Psoas muscle (tissue), 8 donors: ENCODE data around the gene GSG1. TPM values are rescaled to one million over a fixed set of nuclear protein-coding genes. Genes with fewer than 3 reads are reported as not detected.
"Not testable (repeated sequence)": the region's sequence is repeated elsewhere in the genome, so short reads cannot be mapped to it uniquely, and the experiment has no call there.

ENCODE experiments used
- ATAC-seq, 4 donors: fragments of 200-7000 bp; cut with Tn5 transposase; one replicate each; pipeline ENCODE4 v1.9.1; 2020; ENCODE audit warnings: moderate library complexity in 3 of 4, mild to moderate bottlenecking in 2 of 4
- DNase-seq, 2 donors: peaks; one replicate each; pipeline ENCODE4 v3.0.0-alpha.2; 2020
- H3K27ac ChIP-seq: fragments of 200-600 bp; one replicate; pipeline ENCODE4 v1.8.0; 2022
- H3K27me3 ChIP-seq, 3 donors: fragments of 200-600 bp in 1 of 3; one replicate each; pipeline versions ENCODE4 v1.6.1 to v1.8.0; 2013 to 2022; ENCODE audit warnings: low read length in 2 of 3, mild to moderate bottlenecking in 2 of 3, moderate library complexity in 1 of 3; ENCODE audit not compliant: insufficient read depth in 3 of 3
- H3K36me3 ChIP-seq, 2 donors: fragments of 200-600 bp in 1 of 2; one replicate each; pipeline versions ENCODE4 v1.6.1 to v1.8.0; 2013 to 2022; ENCODE audit warnings: low read depth in 1 of 2, mild to moderate bottlenecking in 1 of 2, moderate library complexity in 1 of 2; ENCODE audit not compliant: insufficient read depth in 1 of 2
- H3K4me1 ChIP-seq: fragments of 200-600 bp; one replicate; pipeline ENCODE4 v1.8.0; 2022
- H3K4me3 ChIP-seq: fragments of 200-600 bp; one replicate; pipeline ENCODE4 v1.8.0; 2022; ENCODE audit warnings: mild to moderate bottlenecking
- H3K9me3 ChIP-seq: fragments of 200-600 bp; one replicate; pipeline ENCODE4 v1.8.0; 2022
- CTCF ChIP-seq: fragments of 200-600 bp; IDR thresholded peaks from one replicate; pipeline ENCODE4 v1.8.0; 2022; ENCODE audit warnings: antibody characterized with exemption
- WGBS, 3 donors: extraction: QIAGEN DNeasy Blood & Tissue Kit; methylation state at CpG; one replicate each; pipeline versions ENCODE4 v1.1.6 to v1.1.7; 2013; 5-methylcytosine and 5-hydroxymethylcytosine counted together
- intact Hi-C, 2 donors: fragments of 100-400 bp; cut with DNase I; formaldehyde crosslinking; loops; one replicate each; pipeline versions ENCODE4 v1.11.0 to v1.14.2; 2022
- polyA plus RNA-seq, 3 donors: library from polyadenylated mRNA; stranded (reverse); fragments of 200-250 nt; gene quantifications; one replicate each; pipeline ENCODE4 v1.2.3, GENCODE V29; 2013
- total RNA-seq, 4 donors: library from RNA; stranded (reverse); fragmentation: NEBNext Ultra II Directional in 2 of 4; extraction: Animal tissue kit (Norgen Biotek cat#: 25700) in 2 of 4; gene quantifications; one replicate each; pipeline versions ENCODE4 v1.2.1 to v1.2.4, GENCODE V29; 2021 to 2023
- donor health status: healthy with polysubstance abuse.
- donor health status: DM: no; HTN: no; CAD: no; lungs with moderate emphysema.
- donor health status: Bipolar disorder and iron deficiency.
- donor health status: healthy.
- donor health status: DM: yes; HTN: yes; CAD: no.
- donor health status: DM: no; HTN: no; CAD: no.
- donor health status: DM: no; HTN: no; CAD: no.
- donor health status: DM: yes; HTN: yes; CAD: no.

The GSG1 gene
- total and polyA plus RNA-seq, 7 donors: not detected

- Histone ChIP-seq H3K4me1 (no peaks in the 10 kb centered on the region), H3K9me3 (no peaks in the 10 kb centered on the region), H3K4me3 (no peak overlapping the region), H3K36me3 (no peaks in the 10 kb centered on the region), H3K27ac (no peak overlapping the region), H3K27me3 (no peaks in the 10 kb centered on the region)
- ATAC-seq (no peak), DNase-seq (no peak)
- intact Hi-C loops: no loop called here
- 85 to 87% (median 86%) methylated on average over 4 of the region's 4 CpGs for WGBS, 3 donors
- TF ChIP-seq CTCF: no peak
Measured at GRCh38 chr12:13038491-13039161, 64.8 kb downstream of the GSG1 start.

GRCh38 chr12:13036881-13037280, 66.6 kb downstream of the GSG1 start:
- Histone ChIP-seq H3K4me1 (no peaks in the 10 kb centered on the region), H3K36me3 (no peaks in the 10 kb centered on the region), H3K27me3 (no peaks in the 10 kb centered on the region), H3K4me3 (no peak overlapping the region), H3K9me3 (no peaks in the 10 kb centered on the region), H3K27ac (no peak overlapping the region)
- intact Hi-C loops: no loop called here
- TF ChIP-seq CTCF: no peak
- WGBS, 3 donors: 89 to 98% (median 91%) methylated on average over 3 of the region's 3 CpGs
- DNase-seq: no peak
- no peak for ATAC-seq

GRCh38 chr12:13035335-13035734, 68.1 kb downstream of the GSG1 start:
- WGBS, 3 donors: 69 to 81% (median 81%) methylated on average over 5 of the region's 5 CpGs
- ATAC-seq, H3K27ac ChIP-seq: not testable (repeated sequence)

More at GRCh38 chr12:13035335-13035734, 68.1 kb downstream of the GSG1 start:
- H3K36me3 ChIP-seq, intact Hi-C loops, H3K9me3 ChIP-seq, DNase-seq, H3K27me3 ChIP-seq, H3K4me3 ChIP-seq, H3K4me1 ChIP-seq: not testable (repeated sequence)

Other genes with a start within 250 kb of the GSG1 start
- gene GPRC5A, start 212.1 kb downstream of the GSG1 start, total RNA-seq: under 1 TPM; 0.28 to 0.99 (median 0.36) TPM
- gene GPRC5A, start 212.1 kb downstream of the GSG1 start, polyA plus RNA-seq: under 1 TPM; 0.09 to 0.10 (median 0.09) TPM
- gene GPRC5D, start 151.5 kb downstream of the GSG1 start, total RNA-seq: not detected
- not detected for gene GPRC5D, start 151.5 kb downstream of the GSG1 start, polyA plus RNA-seq
- gene HEBP1, start 103.4 kb downstream of the GSG1 start, total RNA-seq: 10 to 100 TPM; 27.0 to 39.3 (median 35.5) TPM
- gene HEBP1, start 103.4 kb downstream of the GSG1 start, polyA plus RNA-seq: 10 to 100 TPM; 19.4 to 38.4 (median 31.5) TPM
- 1 to 10 TPM; 2.1 to 4.0 (median 2.5) TPM for gene FAM234B, start 59.3 kb downstream of the GSG1 start, total RNA-seq
- gene FAM234B, start 59.3 kb downstream of the GSG1 start, polyA plus RNA-seq: 1 to 10 TPM in 2 of 3 donors, under 1 TPM in 1; 0.89 to 1.9 (median 1.8) TPM
- 100 to 1,000 TPM in 1 of 4 donors, 10 to 100 TPM in 3; 49.8 to 123 (median 74.1) TPM for gene EMP1, start 93.1 kb upstream of the GSG1 start, total RNA-seq
- 10 to 100 TPM; 11.0 to 28.3 (median 14.4) TPM for gene EMP1, start 93.1 kb upstream of the GSG1 start, polyA plus RNA-seq